H9 (cell line): ENCODE data around the gene STKLD1. TPM values are rescaled to one million over a fixed set of nuclear protein-coding genes. Genes with fewer than 3 reads are reported as not detected.

Experiments
- DNase-seq: peaks from one replicate; pipeline ENCODE4 v3.0.0-alpha.2; 2017
- H2AFZ ChIP-seq: one replicate; pipeline ENCODE4 v1.6.1; 2013; ENCODE audit warnings: mild to moderate bottlenecking, low read length, control low read depth, moderate library complexity
- H2AK5ac ChIP-seq: 2 replicates; pipeline ENCODE4 v1.6.1; 2013; ENCODE audit warnings: low read length, control low read depth, mixed read lengths; ENCODE audit not compliant: insufficient read length
- H2BK120ac ChIP-seq: one replicate; pipeline ENCODE4 v1.6.1; 2013; ENCODE audit warnings: low read depth, mild to moderate bottlenecking, low read length, control low read depth, inconsistent platforms; ENCODE audit not compliant: poor library complexity, severe bottlenecking
- H2BK12ac ChIP-seq: 2 replicates; pipeline ENCODE4 v1.6.1; 2013; ENCODE audit warnings: low read length, control low read depth, mixed read lengths, low read depth; ENCODE audit not compliant: insufficient read length
- H2BK15ac ChIP-seq: 2 replicates; pipeline ENCODE4 v1.6.1; 2013; ENCODE audit warnings: low read depth, low read length, control low read depth
- H2BK20ac ChIP-seq: one replicate; pipeline ENCODE4 v1.6.1; 2013; ENCODE audit warnings: low read depth, mild to moderate bottlenecking, low read length, control low read depth, inconsistent platforms; ENCODE audit not compliant: poor library complexity, severe bottlenecking
- H2BK5ac ChIP-seq: 2 replicates; pipeline ENCODE4 v1.6.1; 2013; ENCODE audit warnings: low read length, control low read depth, mixed read lengths; ENCODE audit not compliant: insufficient read length
- H3K14ac ChIP-seq: 2 replicates; pipeline ENCODE4 v1.6.1; 2013; ENCODE audit warnings: low read length, control low read depth; ENCODE audit not compliant: insufficient read depth
- H3K18ac ChIP-seq: 2 replicates; pipeline ENCODE4 v1.6.1; 2013; ENCODE audit warnings: low read depth, mild to moderate bottlenecking, mixed read lengths, low read length, control low read depth; ENCODE audit not compliant: insufficient read length
- H3K23ac ChIP-seq: 2 replicates; pipeline ENCODE4 v1.6.1; 2013; ENCODE audit warnings: low read length, control low read depth, mixed read lengths, low read depth; ENCODE audit not compliant: insufficient read length
- H3K23me2 ChIP-seq: 2 replicates; pipeline ENCODE4 v1.6.1; 2013; ENCODE audit warnings: low read depth, mild to moderate bottlenecking, mixed read lengths, low read length, control low read depth; ENCODE audit not compliant: insufficient read length, poor library complexity, severe bottlenecking
- H3K27ac ChIP-seq: 2 replicates; pipeline ENCODE4 v1.5.1; 2013; ENCODE audit warnings: low read length, control low read depth, mixed read lengths, low read depth; ENCODE audit not compliant: insufficient read length
- H3K27me3 ChIP-seq: 2 replicates; pipeline ENCODE4 v1.6.1; 2013; ENCODE audit warnings: low read length, control low read depth, inconsistent platforms; ENCODE audit not compliant: insufficient read depth
- H3K4ac ChIP-seq: 2 replicates; pipeline ENCODE4 v1.6.1; 2013; ENCODE audit warnings: low read depth, mild to moderate bottlenecking, control low read depth, inconsistent platforms, low read length, moderate library complexity
- H3K4me1 ChIP-seq: 2 replicates; pipeline ENCODE4 v1.6.1; 2013; ENCODE audit warnings: low read length, control low read depth, inconsistent platforms; ENCODE audit not compliant: insufficient read depth
- H3K4me2 ChIP-seq: 2 replicates; pipeline ENCODE4 v1.6.1; 2013; ENCODE audit warnings: low read length, control low read depth, mixed read lengths; ENCODE audit not compliant: insufficient read length, insufficient read depth
- H3K56ac ChIP-seq: 2 replicates; pipeline ENCODE4 v1.6.1; 2013; ENCODE audit warnings: low read depth, mild to moderate bottlenecking, mixed read lengths, low read length, control low read depth; ENCODE audit not compliant: insufficient read length
- H3K79me1 ChIP-seq: 2 replicates; pipeline ENCODE4 v1.6.1; 2013; ENCODE audit warnings: low read depth, mild to moderate bottlenecking, moderate library complexity, low read length, control low read depth, inconsistent platforms; ENCODE audit not compliant: insufficient read depth, poor library complexity, severe bottlenecking
- H3K79me2 ChIP-seq: 2 replicates; pipeline ENCODE4 v1.6.1; 2013; ENCODE audit warnings: low read length, control low read depth, inconsistent platforms; ENCODE audit not compliant: insufficient read depth
- H3K9ac ChIP-seq: 2 replicates; pipeline ENCODE4 v1.6.1; 2013; ENCODE audit warnings: low read length, control low read depth, mixed read lengths; ENCODE audit not compliant: insufficient read length; ENCODE audit errors: extremely low read depth
- H3K9me3 ChIP-seq: one replicate; pipeline ENCODE4 v1.6.1; 2013; ENCODE audit warnings: low read depth, low read length, inconsistent platforms; ENCODE audit not compliant: control insufficient read depth
- H3T11ph ChIP-seq: one replicate; pipeline ENCODE4 v1.6.1; 2013; ENCODE audit warnings: mild to moderate bottlenecking, low read length, control low read depth, inconsistent platforms
- H4K20me1 ChIP-seq: one replicate; pipeline ENCODE4 v1.6.1; 2013; ENCODE audit not compliant: control insufficient read depth, insufficient read length, insufficient read depth
- H4K5ac ChIP-seq: 2 replicates; pipeline ENCODE4 v1.6.1; 2013; ENCODE audit warnings: low read depth, mild to moderate bottlenecking, mixed read lengths, low read length, control low read depth; ENCODE audit not compliant: insufficient read length
- H4K8ac ChIP-seq: replicated peaks from 2 replicates; pipeline ENCODE4 v1.6.1; 2013; ENCODE audit warnings: low read length, control low read depth, mixed read lengths, low read depth; ENCODE audit not compliant: insufficient read length
- H4K91ac ChIP-seq: 2 replicates; pipeline ENCODE4 v1.6.1; 2013; ENCODE audit warnings: low read depth, mild to moderate bottlenecking, moderate library complexity, mixed read lengths, low read length, control low read depth; ENCODE audit not compliant: insufficient read length
- H3K27ac Mint-ChIP-seq, 3 experiments: 2 replicates in 2 of 3; 3 replicates in 1 of 3; pipeline ENCODE4 v1.8.0; 2020 to 2021; ENCODE audit warnings: mixed read lengths in 3 of 3, mild to moderate bottlenecking in 1 of 3, moderate library complexity in 1 of 3
- H3K27me3 Mint-ChIP-seq: 2 replicates; pipeline ENCODE4 v1.8.0; 2021; ENCODE audit warnings: low read depth, mild to moderate bottlenecking, moderate library complexity, mixed read lengths
- H3K36me3 Mint-ChIP-seq, 3 experiments: 2 replicates in 2 of 3; 3 replicates in 1 of 3; pipeline ENCODE4 v1.8.0; 2020 to 2021; ENCODE audit warnings: low read depth in 3 of 3, mixed read lengths in 3 of 3; ENCODE audit not compliant: insufficient read depth in 1 of 3
- H3K4me1 Mint-ChIP-seq, 2 experiments: 2 replicates each; pipeline ENCODE4 v1.8.0; 2020; ENCODE audit warnings: mixed read lengths in 2 of 2
- H3K4me3 Mint-ChIP-seq, 2 experiments: 2 replicates in 1 of 2; 3 replicates in 1 of 2; pipeline ENCODE4 v1.8.0; 2020 to 2021; ENCODE audit warnings: mild to moderate bottlenecking in 2 of 2, mixed read lengths in 2 of 2, moderate library complexity in 1 of 2
- H3K9me3 Mint-ChIP-seq, 2 experiments: 2 replicates in 1 of 2; 3 replicates in 1 of 2; pipeline ENCODE4 v1.8.0; 2020; ENCODE audit warnings: mild to moderate bottlenecking in 2 of 2, mixed read lengths in 2 of 2, moderate library complexity in 1 of 2
- CTCF ChIP-seq: fragments of 200-600 bp; sonication (generic); conservative IDR thresholded peaks from 3 replicates; pipeline ENCODE4 v1.8.0; 2021; ENCODE audit warnings: antibody characterized with exemption, mild to moderate bottlenecking
- WGBS: extraction: QIAGEN DNeasy Blood & Tissue Kit; methylation state at CpG from one replicate; pipeline ENCODE4 v1.1.7; 2013; ENCODE audit warnings: missing lambda C conversion rate, low lambda C conversion rate, mixed read lengths; ENCODE audit not compliant: insufficient read length; ENCODE audit errors: extremely low coverage; 5-methylcytosine and 5-hydroxymethylcytosine counted together
- total RNA-seq: library from RNA; stranded (reverse); gene quantifications from 2 replicates; pipeline ENCODE4 v1.2.1, GENCODE V29; 2021

Gene STKLD1
- total RNA-seq, 1 experiment from 2014 or later: 0.57 TPM

- Histone ChIP-seq H3K23ac (no peak overlapping the region), H2BK15ac (no peak overlapping the region), H4K91ac (no peak overlapping the region), H2BK120ac (no peak overlapping the region), H3K9me3 (no peaks in the 10 kb centered on the region), H2BK20ac (no peak overlapping the region), H3K4me1 (no peaks in the 10 kb centered on the region), H2AFZ (no peak overlapping the region), H3K56ac (no peak overlapping the region), H3K23me2 (peaks cover 7% of the 10 kb centered on the region), H3K14ac (no peak overlapping the region; the same call in 1 of the 2 replicates), H3K4ac (no peak overlapping the region), H3T11ph (no peak overlapping the region), H4K20me1 (no peaks in the 10 kb centered on the region), H4K8ac (no peak overlapping the region), H3K27ac (no peak overlapping the region), H3K9ac (no peak overlapping the region), H4K5ac (no peak overlapping the region), H3K79me1 (no peaks in the 10 kb centered on the region), H2BK12ac (no peak overlapping the region), H2AK5ac (no peak overlapping the region), H3K18ac (no peak overlapping the region), H3K79me2 (no peaks in the 10 kb centered on the region; the same call in 1 of the 2 replicates), H2BK5ac (no peak overlapping the region), H3K4me2 (peak overlapping the region; percentile 40), H3K27me3 (peaks cover 2% of the 10 kb centered on the region; the same call in 1 of the 2 replicates)
- DNase-seq: peak; percentile 81
- no peak for TF ChIP-seq CTCF
- Mint-ChIP-seq H3K9me3 (peaks cover 4 to 7% of the 10 kb centered on the region in 2 experiments; a peak in 4 of 5 replicates), H3K36me3 (peaks cover 0 to 12% (median 7%) of the 10 kb centered on the region in 3 experiments; a peak in 6 of 7 replicates), H3K27me3 (peaks cover 24% of the 10 kb centered on the region), H3K27ac (no peak overlapping the region), H3K4me1 (peaks cover 7% of the 10 kb centered on the region in 2 experiments; a peak in 3 of 4 replicates), H3K4me3 (peak overlapping the region; percentile 45 to 67)
- WGBS: no CpG with 5 or more reads among the region's 57 CpGs
These were observed 52.5 kb downstream of the STKLD1 start for GRCh38 chr9:133428617-133429101.
